Right lobe of liver (tissue), 4 donors: ENCODE results near the gene CD274.

ENCODE experiments used
- POLR2A ChIP-seq: fragments of 450-650 bp; IDR thresholded peaks from one replicate; pipeline ENCODE4 v1.6.1; 2017; ENCODE audit warnings: antibody characterized with exemption, mild to moderate bottlenecking
- TF ChIP-seq, protein P1 (sequence below), 4 donors: fragments of 200-600 bp in 3 of 4; fragments of 450-650 bp in 1 of 4; IDR thresholded peaks; one replicate each; pipeline versions ENCODE4 v1.5.1 to v1.8.0; 2016 to 2022; ENCODE audit warnings: antibody characterized with exemption in 4 of 4, mild to moderate bottlenecking in 2 of 4
- donor health status: DM: no; HTN: no; CAD: no.
- donor health status: DM: no; HTN: no; CAD: no.
- donor health status: DM: no; HTN: yes; CAD: no.

DNA sequence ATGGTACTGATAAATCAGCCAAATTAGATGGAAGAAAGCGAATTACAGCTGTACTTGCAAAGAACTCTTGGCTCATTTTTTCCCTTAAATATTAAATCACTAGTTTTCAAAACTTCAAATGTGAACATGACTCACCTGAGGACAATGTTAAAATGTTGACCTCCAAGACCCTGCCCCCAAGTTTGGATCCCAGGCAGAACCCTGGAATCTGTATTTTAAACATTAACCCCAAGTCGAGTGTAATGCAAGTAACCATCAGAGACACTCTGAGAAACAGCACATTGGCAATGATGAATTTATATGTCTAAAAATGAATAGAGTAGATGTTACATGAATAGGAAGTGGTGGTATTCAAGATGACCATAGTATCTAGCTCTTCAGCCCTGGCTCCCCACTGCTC is 2.3 kb upstream of the CD274 start:
- TF ChIP-seq, protein P1, sequence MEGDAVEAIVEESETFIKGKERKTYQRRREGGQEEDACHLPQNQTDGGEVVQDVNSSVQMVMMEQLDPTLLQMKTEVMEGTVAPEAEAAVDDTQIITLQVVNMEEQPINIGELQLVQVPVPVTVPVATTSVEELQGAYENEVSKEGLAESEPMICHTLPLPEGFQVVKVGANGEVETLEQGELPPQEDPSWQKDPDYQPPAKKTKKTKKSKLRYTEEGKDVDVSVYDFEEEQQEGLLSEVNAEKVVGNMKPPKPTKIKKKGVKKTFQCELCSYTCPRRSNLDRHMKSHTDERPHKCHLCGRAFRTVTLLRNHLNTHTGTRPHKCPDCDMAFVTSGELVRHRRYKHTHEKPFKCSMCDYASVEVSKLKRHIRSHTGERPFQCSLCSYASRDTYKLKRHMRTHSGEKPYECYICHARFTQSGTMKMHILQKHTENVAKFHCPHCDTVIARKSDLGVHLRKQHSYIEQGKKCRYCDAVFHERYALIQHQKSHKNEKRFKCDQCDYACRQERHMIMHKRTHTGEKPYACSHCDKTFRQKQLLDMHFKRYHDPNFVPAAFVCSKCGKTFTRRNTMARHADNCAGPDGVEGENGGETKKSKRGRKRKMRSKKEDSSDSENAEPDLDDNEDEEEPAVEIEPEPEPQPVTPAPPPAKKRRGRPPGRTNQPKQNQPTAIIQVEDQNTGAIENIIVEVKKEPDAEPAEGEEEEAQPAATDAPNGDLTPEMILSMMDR (IDR thresholded peaks at IDR 0.05): no peak
- no peak for TF ChIP-seq POLR2A
